HG02840 (cell line): Measurements from ENCODE around the gene ABO.
"Not testable (repeated sequence)": the region's sequence is repeated elsewhere in the genome, so short reads cannot be mapped to it uniquely, and the experiment has no call there.

ENCODE experiments used
- ATAC-seq: cut with Tn5 transposase; IDR thresholded peaks from one replicate; pipeline ENCODE4 v1.9.1; 2021; ENCODE audit warnings: mild to moderate bottlenecking, moderate library complexity, moderate number of reproducible peaks; ENCODE audit not compliant: unreplicated experiment, low FRiP score

Gene ABO

GRCh38 chr9:133268335-133269056 lies 6.5 kb downstream of the ABO start:
- no peak for ATAC-seq

GRCh38 chr9:133264235-133264764 lies 10.7 kb downstream of the ABO start:
- no peak for ATAC-seq

- ATAC-seq = no peak
Observed at GRCh38 chr9:133263557-133263956, 11.4 kb downstream of the ABO start.

GRCh38 chr9:133262226-133262625 lies 12.8 kb downstream of the ABO start:
- no peak for ATAC-seq

GRCh38 chr9:133261753-133262120 lies 13.3 kb downstream of the ABO start:
- ATAC-seq = no peak

- ATAC-seq = no peak
Observed at GRCh38 chr9:133261103-133261752, 13.8 kb downstream of the ABO start.

- no peak for ATAC-seq
Observed at GRCh38 chr9:133260334-133261102, 14.5 kb downstream of the ABO start.

- no peak for ATAC-seq
Observed at GRCh38 chr9:133258061-133259015, 16.7 kb downstream of the ABO start.

- ATAC-seq = no peak
Observed at GRCh38 chr9:133257465-133257956, 17.5 kb downstream of the ABO start.

- no peak for ATAC-seq
Observed at GRCh38 chr9:133256686-133257091, 18.3 kb downstream of the ABO start.

GRCh38 chr9:133256136-133256461 lies 18.9 kb downstream of the ABO start:
- no peak for ATAC-seq

- no peak for ATAC-seq
Observed at GRCh38 chr9:133255371-133256135, 19.4 kb downstream of the ABO start.

GRCh38 chr9:133254471-133254870 lies 20.5 kb downstream of the ABO start:
- no peak for ATAC-seq

- no peak for ATAC-seq
Observed at GRCh38 chr9:133253268-133253667, 21.7 kb downstream of the ABO start.

GRCh38 chr9:133252301-133253020 lies 22.5 kb downstream of the ABO start:
- ATAC-seq = no peak

GRCh38 chr9:133251773-133252172 lies 23.2 kb downstream of the ABO start:
- ATAC-seq = no peak

GRCh38 chr9:133251221-133251620 lies 23.8 kb downstream of the ABO start:
- not testable (repeated sequence) for ATAC-seq

- no peak for ATAC-seq
Observed at GRCh38 chr9:133250741-133251170, 24.2 kb downstream of the ABO start.

GRCh38 chr9:133249337-133249736 lies 25.7 kb downstream of the ABO start:
- ATAC-seq = no peak
